IPS-20b (cell line): ENCODE results near the gene CLSTN2.

ENCODE experiments used
- H3K27ac ChIP-seq: one replicate; pipeline ENCODE4 v1.5.1; 2013; ENCODE audit warnings: low read length
- H3K27me3 ChIP-seq: 2 replicates; pipeline ENCODE4 v1.6.1; 2013; ENCODE audit warnings: mild to moderate bottlenecking, low read length, inconsistent platforms; ENCODE audit not compliant: insufficient read depth
- H3K36me3 ChIP-seq: 2 replicates; pipeline ENCODE4 v1.6.1; 2013; ENCODE audit warnings: low read depth, mild to moderate bottlenecking, inconsistent platforms, low read length, moderate library complexity; ENCODE audit not compliant: insufficient read depth
- H3K4me1 ChIP-seq: 2 replicates; pipeline ENCODE4 v1.6.1; 2013; ENCODE audit warnings: mild to moderate bottlenecking, control low read depth, inconsistent platforms, low read length, moderate library complexity; ENCODE audit not compliant: insufficient read depth
- H3K4me3 ChIP-seq: 2 replicates; pipeline ENCODE4 v1.5.1; 2013; ENCODE audit warnings: mild to moderate bottlenecking, low read length, inconsistent platforms
- H3K9ac ChIP-seq: 2 replicates; pipeline ENCODE4 v1.6.1; 2013; ENCODE audit warnings: low read depth, mild to moderate bottlenecking, inconsistent platforms, low read length, moderate library complexity
- H3K9me3 ChIP-seq: 2 replicates; pipeline ENCODE4 v1.6.1; 2013; ENCODE audit warnings: mild to moderate bottlenecking, low read depth, low read length, inconsistent platforms; ENCODE audit not compliant: insufficient read depth

Gene CLSTN2

GRCh38 chr3:140316868-140317400, 381.9 kb downstream of the CLSTN2 start:
- H3K27ac ChIP-seq: no peak overlapping the region
- no peaks in the 10 kb centered on the region for H3K9me3 ChIP-seq
- H3K4me3 ChIP-seq: no peak overlapping the region
- H3K9ac ChIP-seq: no peak overlapping the region
- H3K27me3 ChIP-seq: no peaks in the 10 kb centered on the region
- H3K36me3 ChIP-seq: no peaks in the 10 kb centered on the region
- H3K4me1 ChIP-seq: 0 out of 2 replicates have a peak, but pooled peaks cover 4% of the 10 kb centered on the region

- Histone ChIP-seq H3K4me1 (0 out of 2 replicates have a peak, but pooled peaks cover 4% of the 10 kb centered on the region), H3K9me3 (no peaks in the 10 kb centered on the region), H3K9ac (no peak overlapping the region), H3K27ac (no peak overlapping the region), H3K4me3 (no peak overlapping the region), H3K36me3 (no peaks in the 10 kb centered on the region), H3K27me3 (no peaks in the 10 kb centered on the region)
These were observed 384.8 kb downstream of the CLSTN2 start for GRCh38 chr3:140319739-140320138.

GRCh38 chr3:140323561-140323960, 388.6 kb downstream of the CLSTN2 start:
- Histone ChIP-seq H3K27ac (no peak overlapping the region), H3K9ac (no peak overlapping the region), H3K36me3 (no peaks in the 10 kb centered on the region), H3K4me1 (0 out of 2 replicates have a peak, but pooled peaks cover 4% of the 10 kb centered on the region), H3K27me3 (no peaks in the 10 kb centered on the region), H3K4me3 (no peak overlapping the region), H3K9me3 (no peaks in the 10 kb centered on the region)

- Histone ChIP-seq H3K9ac (no peak overlapping the region), H3K4me1 (peaks cover 5% of the 10 kb centered on the region; the same call in 1 of the 2 replicates), H3K27me3 (no peaks in the 10 kb centered on the region), H3K9me3 (no peaks in the 10 kb centered on the region), H3K27ac (no peak overlapping the region), H3K36me3 (no peaks in the 10 kb centered on the region), H3K4me3 (no peak overlapping the region)
These were observed 397.1 kb downstream of the CLSTN2 start for GRCh38 chr3:140332131-140332530.

GRCh38 chr3:140334132-140334929, 399.3 kb downstream of the CLSTN2 start:
- peaks cover 5% of the 10 kb centered on the region; the same call in 1 of the 2 replicates for H3K4me1 ChIP-seq
- H3K27me3 ChIP-seq: no peaks in the 10 kb centered on the region
- no peaks in the 10 kb centered on the region for H3K9me3 ChIP-seq
- no peaks in the 10 kb centered on the region for H3K36me3 ChIP-seq
- no peak overlapping the region for H3K27ac ChIP-seq
- H3K9ac ChIP-seq: no peak overlapping the region
- no peak overlapping the region for H3K4me3 ChIP-seq

- H3K36me3 ChIP-seq: no peaks in the 10 kb centered on the region
- H3K27ac ChIP-seq: no peak overlapping the region
- no peaks in the 10 kb centered on the region for H3K27me3 ChIP-seq
- no peak overlapping the region for H3K9ac ChIP-seq
- H3K4me3 ChIP-seq: no peak overlapping the region
- no peaks in the 10 kb centered on the region for H3K9me3 ChIP-seq
- H3K4me1 ChIP-seq: peaks cover 13% of the 10 kb centered on the region; the same call in 1 of the 2 replicates
These were observed 401.5 kb downstream of the CLSTN2 start for GRCh38 chr3:140336465-140336864.

- no peaks in the 10 kb centered on the region for H3K27me3 ChIP-seq
- H3K9me3 ChIP-seq: no peaks in the 10 kb centered on the region
- no peaks in the 10 kb centered on the region for H3K36me3 ChIP-seq
- H3K9ac ChIP-seq: no peak overlapping the region
- H3K4me1 ChIP-seq: peaks cover 19% of the 10 kb centered on the region
- no peak overlapping the region for H3K4me3 ChIP-seq
- no peak overlapping the region for H3K27ac ChIP-seq
These were observed 403.9 kb downstream of the CLSTN2 start for GRCh38 chr3:140338916-140339315.

GRCh38 chr3:140341203-140341602, 406.2 kb downstream of the CLSTN2 start:
- Histone ChIP-seq H3K4me1 (peaks cover 19% of the 10 kb centered on the region), H3K4me3 (no peak overlapping the region), H3K27me3 (no peaks in the 10 kb centered on the region), H3K9ac (0 out of 2 replicates have a peak overlapping the region, but pooled peaks have one; percentile 7), H3K27ac (peak overlapping the region; percentile 6), H3K9me3 (no peaks in the 10 kb centered on the region), H3K36me3 (no peaks in the 10 kb centered on the region)

- Histone ChIP-seq H3K36me3 (no peaks in the 10 kb centered on the region), H3K9me3 (no peaks in the 10 kb centered on the region), H3K4me3 (peak overlapping the region; percentile 40; the same call in 1 of the 2 replicates), H3K27me3 (no peaks in the 10 kb centered on the region), H3K9ac (peak overlapping the region; percentile 49; the same call in 1 of the 2 replicates), H3K27ac (peak overlapping the region; percentile 78), H3K4me1 (peaks cover 19% of the 10 kb centered on the region)
These were observed 406.9 kb downstream of the CLSTN2 start for GRCh38 chr3:140341817-140342403.

GRCh38 chr3:140342668-140343067, 407.7 kb downstream of the CLSTN2 start:
- peak overlapping the region; percentile 49; the same call in 1 of the 2 replicates for H3K9ac ChIP-seq
- peak overlapping the region; percentile 40; the same call in 1 of the 2 replicates for H3K4me3 ChIP-seq

GRCh38 chr3:140343211-140344081, 408.5 kb downstream of the CLSTN2 start:
- H3K9ac ChIP-seq: no peak overlapping the region
- no peaks in the 10 kb centered on the region for H3K27me3 ChIP-seq
- H3K4me1 ChIP-seq: peaks cover 19% of the 10 kb centered on the region
- no peaks in the 10 kb centered on the region for H3K36me3 ChIP-seq
- no peak overlapping the region for H3K27ac ChIP-seq
- H3K4me3 ChIP-seq: no peak overlapping the region
- no peaks in the 10 kb centered on the region for H3K9me3 ChIP-seq

More at GRCh38 chr3:140342668-140343067, 407.7 kb downstream of the CLSTN2 start:
- no peaks in the 10 kb centered on the region for H3K9me3 ChIP-seq
- H3K27ac ChIP-seq: peak overlapping the region; percentile 78
- H3K36me3 ChIP-seq: no peaks in the 10 kb centered on the region
- H3K27me3 ChIP-seq: no peaks in the 10 kb centered on the region
- peaks cover 19% of the 10 kb centered on the region for H3K4me1 ChIP-seq
